Measurements from ENCODE around the gene PITX2. TPM values are rescaled to one million over a fixed set of nuclear protein-coding genes. Genes with fewer than 3 reads are reported as not detected.

Gene PITX2
- total and polyA plus RNA-seq, 2 of the 8 experiments (the other 6 are each of a cell fraction or from before 2014, with no cell fraction given): 0.09 to 0.67 TPM

DNA sequence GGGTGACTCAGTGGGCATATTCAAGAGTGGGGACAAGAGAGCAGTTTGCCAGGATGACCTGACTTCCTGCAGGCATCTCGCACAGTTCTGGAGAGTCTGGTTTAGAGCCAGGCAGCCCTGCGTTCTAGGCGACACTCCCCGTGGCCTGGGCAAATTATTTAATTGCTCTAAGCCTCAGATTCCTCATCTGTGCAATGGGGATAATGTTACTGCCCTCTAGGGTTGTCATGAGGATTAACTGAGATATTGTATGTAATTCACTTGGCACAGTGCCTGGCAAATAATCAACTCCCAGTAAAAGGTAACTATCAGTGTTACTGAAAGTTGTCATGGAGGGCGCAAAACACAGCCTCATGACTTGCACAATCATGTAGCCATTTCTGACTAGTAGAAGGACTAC is 48.8 kb upstream of the PITX2 start:
- Histone ChIP-seq H3K4me3 (ENCODE audit: extremely low read depth in 1 of 4, insufficient read depth in 2 of 4, low read depth in 3 of 4, low read length in 4 of 4) (no peak overlapping the region), H3K36me3 (ENCODE audit: control insufficient read depth in 2 of 4, insufficient read depth in 4 of 4, low read length in 3 of 4) (no peaks in the 10 kb centered on the region), H2AFZ (ENCODE audit: low read length) (no peak overlapping the region), H3K56ac (replicated peaks; ENCODE audit: insufficient read length, low read depth, low read length) (no peak overlapping the region), H4K8ac (ENCODE audit: extremely low read depth, insufficient read depth, low read length) (no peak overlapping the region), H4K20me1 (replicated peaks in 1 of 2; ENCODE audit: control insufficient read depth in 1 of 2, insufficient read depth in 2 of 2, low read length in 2 of 2) (no peaks in the 10 kb centered on the region), H3K14ac (ENCODE audit: insufficient read length) (no peak overlapping the region), H2AK5ac (ENCODE audit: low read depth, low read length) (no peak overlapping the region), H2BK12ac (ENCODE audit: low read depth, low read length) (no peak overlapping the region), H3K79me1 (ENCODE audit: low read depth, low read length) (no peaks in the 10 kb centered on the region), H2BK120ac (replicated peaks; ENCODE audit: low read depth, low read length) (no peak overlapping the region), H3K9me3 (ENCODE audit: insufficient read depth in 2 of 2, low read depth in 1 of 2, low read length in 1 of 2) (no peaks in the 10 kb centered on the region), H2BK20ac (ENCODE audit: low read length) (no peak overlapping the region), H4K91ac (replicated peaks; ENCODE audit: insufficient read length, low read length) (no peak overlapping the region), H3K27me3 (replicated peaks in 1 of 4; ENCODE audit: control insufficient read depth in 3 of 4, extremely low read depth in 1 of 4, insufficient read depth in 3 of 4, low read length in 3 of 4) (no peaks in the 10 kb centered on the region), H3K9ac (replicated peaks in 1 of 4; ENCODE audit: extremely low read depth in 1 of 4, low read depth in 3 of 4, low read length in 3 of 4) (no peak overlapping the region), H3K4me1 (replicated peaks in 1 of 4; ENCODE audit: control insufficient read depth in 3 of 4, insufficient read depth in 4 of 4, low read length in 3 of 4) (no peaks in the 10 kb centered on the region), H2BK5ac (ENCODE audit: low read depth, low read length) (no peak overlapping the region), H3K27ac (ENCODE audit: low read depth, low read length) (no peak overlapping the region), H3K4ac (replicated peaks; ENCODE audit: insufficient read length, low read depth, low read length) (no peak overlapping the region), H3K23me2 (ENCODE audit: low read depth, low read length) (no peaks in the 10 kb centered on the region), H3K4me2 (ENCODE audit: insufficient read depth in 1 of 2, low read depth in 2 of 2, low read length in 2 of 2) (no peak overlapping the region), H4K5ac (ENCODE audit: insufficient read length, low read depth, low read length) (no peak overlapping the region), H3K18ac (ENCODE audit: extremely low read depth, low read length) (no peak overlapping the region), H3K23ac (ENCODE audit: insufficient read length) (no peak overlapping the region), H3K79me2 (ENCODE audit: control insufficient read depth in 1 of 2, insufficient read depth in 2 of 2, low read length in 2 of 2) (no peaks in the 10 kb centered on the region), H2BK15ac (ENCODE audit: low read length) (no peak overlapping the region)
- CTCF ChIA-PET (ENCODE audit: partially characterized antibody): no interaction called here
- no peak for DNase-seq (ENCODE audit: low read depth in 1 of 2, low spot score in 2 of 2)
- POLR2A ChIA-PET (ENCODE audit: partially characterized antibody): no interaction called here
- WGBS, 2 experiments (ENCODE audit: extremely low coverage in 1 of 2, insufficient coverage in 1 of 2, insufficient read length in 1 of 2, insufficient replicate concordance in 2 of 2, low coverage in 1 of 2, low lambda C conversion rate in 2 of 2, missing lambda C conversion rate in 1 of 2): 90% methylated on average over 5 of the region's 5 CpGs; no CpG with 5 or more reads in 1 of the 2 experiments
- no peak for FAIRE-seq
- no peak for TF ChIP-seq TCF12 (IDR thresholded peaks at IDR 0.05; ENCODE audit: low read depth, low read length)
- TF ChIP-seq JUN (IDR thresholded peaks at IDR 0.05; ENCODE audit: low read depth, low read length): no peak
- TF ChIP-seq EP300 (IDR thresholded peaks at IDR 0.05; ENCODE audit: borderline replicate concordance in 1 of 2, low read depth in 2 of 2, low read length in 2 of 2): no peak
- TF ChIP-seq SIRT6 (IDR thresholded peaks at IDR 0.05; ENCODE audit: low read length): no peak
- TF ChIP-seq CREB1 (IDR thresholded peaks at IDR 0.05): no peak
- TF ChIP-seq CEBPB (IDR thresholded peaks at IDR 0.05; ENCODE audit: low read depth, low read length): no peak
- no peak for TF ChIP-seq SUZ12 (IDR thresholded peaks at IDR 0.05; ENCODE audit: low read length)
- TF ChIP-seq TAF1 (IDR thresholded peaks at IDR 0.05; ENCODE audit: low read depth, low read length): no peak
- no peak for TF ChIP-seq MAFK (IDR thresholded peaks at IDR 0.05; ENCODE audit: low read depth, low read length)
